Endothelial cell of umbilical vein (primary cell): Measurements from ENCODE around the gene NR4A3. TPM values are rescaled to one million over a fixed set of nuclear protein-coding genes. Genes with fewer than 3 reads are reported as not detected.

Experiments
- BruUV-seq: library from RNA; stranded (reverse); fragments of 400-500 nt; replicated peaks from 2 replicates; lab custom pipeline; 2021; lab: Mats Ljungman, UMichigan
- CTCF ChIA-PET: fragments of 300-600, 350-600 bp; sonication (Branson Sonifier 250); formaldehyde crosslinking; loops from one replicate; lab custom pipeline; 2021; ENCODE audit warnings: antibody characterized with exemption, inconsistent platforms; lab: Charles Lee
- POLR2A ChIA-PET: fragments of 300-600, 350-600 bp; sonication (Branson Sonifier 250); formaldehyde crosslinking; loops from one replicate; lab custom pipeline; 2021; ENCODE audit warnings: antibody characterized with exemption, inconsistent platforms; lab: Charles Lee
- DNase-seq: peaks from one replicate; pipeline ENCODE4 v3.0.0-alpha.2; 2011; ENCODE audit warnings: low read depth, low spot score
- FAIRE-seq: peaks from 2 replicates; lab custom pipeline; 2011; peaks lifted over from hg19 to GRCh38; lab: Jason Lieb, UNC
- H2AFZ ChIP-seq: 2 replicates; pipeline ENCODE4 v1.6.0; 2012; ENCODE audit warnings: low read depth, low read length, control low read depth, inconsistent platforms
- H3K27ac ChIP-seq: 2 replicates; pipeline ENCODE4 v1.5.1; 2011; ENCODE audit warnings: low read depth, mild to moderate bottlenecking, control low read depth, low read length, moderate library complexity; ENCODE audit not compliant: insufficient read depth
- H3K27me3 ChIP-seq, 2 experiments: 2 replicates each; pipeline versions ENCODE4 v1.6.0 to v1.6.1; 2011; ENCODE audit warnings: low read length in 2 of 2, mixed read lengths in 1 of 2; ENCODE audit not compliant: control insufficient read depth in 2 of 2, insufficient read depth in 2 of 2
- H3K36me3 ChIP-seq, 2 experiments: 2 replicates in 1 of 2; 3 replicates in 1 of 2; pipeline ENCODE4 v1.5.1; 2011; ENCODE audit warnings: low read length in 2 of 2, mild to moderate bottlenecking in 1 of 2, moderate library complexity in 1 of 2; ENCODE audit not compliant: control insufficient read depth in 2 of 2, insufficient read depth in 2 of 2; ENCODE audit errors: extremely low read depth in 1 of 2
- H3K4me1 ChIP-seq: 3 replicates; pipeline ENCODE4 v1.5.1; 2011; ENCODE audit warnings: mild to moderate bottlenecking, low read length; ENCODE audit not compliant: control insufficient read depth, insufficient read depth; ENCODE audit errors: extremely low read depth
- H3K4me2 ChIP-seq: 2 replicates; pipeline ENCODE4 v1.6.1; 2011; ENCODE audit warnings: low read length, control low read depth, mixed read lengths; ENCODE audit not compliant: insufficient read depth
- H3K4me3 ChIP-seq, 3 experiments: fragments of 200-600 bp in 1 of 3; sonication (generic), shearing (Covaris generic) in 1 of 3; replicated peaks in 1 of 3; 2 replicates each; pipeline ENCODE4 v1.5.1; 2011 to 2016; ENCODE audit warnings: control low read depth in 3 of 3, low read length in 3 of 3, mild to moderate bottlenecking in 2 of 3, inconsistent platforms in 1 of 3, low read depth in 1 of 3, moderate library complexity in 1 of 3; ENCODE audit not compliant: insufficient read depth in 1 of 3
- H3K79me2 ChIP-seq: 2 replicates; pipeline ENCODE4 v1.6.0; 2012; ENCODE audit warnings: low read length, inconsistent platforms; ENCODE audit not compliant: control insufficient read depth, insufficient read depth
- H3K9ac ChIP-seq: replicated peaks from 2 replicates; pipeline ENCODE3; 2011; ENCODE audit warnings: low read length, control low read depth; ENCODE audit not compliant: insufficient read depth; ENCODE audit errors: extremely low read depth
- H3K9me1 ChIP-seq: replicated peaks from 3 replicates; pipeline ENCODE4 v1.6.0; 2011; ENCODE audit warnings: mild to moderate bottlenecking, low read length; ENCODE audit not compliant: control insufficient read depth, insufficient read depth; ENCODE audit errors: extremely low read depth
- H3K9me3 ChIP-seq: replicated peaks from 2 replicates; pipeline ENCODE4 v1.5.1; 2012; ENCODE audit warnings: low read length, inconsistent platforms; ENCODE audit not compliant: control insufficient read depth, insufficient read depth
- H4K20me1 ChIP-seq: replicated peaks from 2 replicates; pipeline ENCODE3; 2011; ENCODE audit warnings: mild to moderate bottlenecking, low read length; ENCODE audit not compliant: control insufficient read depth, insufficient read depth; ENCODE audit errors: extremely low read depth
- CTCF ChIP-seq, 2 donors: IDR thresholded peaks; 1 replicate in 1 of 2; 2 replicates in 1 of 2; pipeline ENCODE4 v1.5.1; 2011; ENCODE audit warnings: low read length in 2 of 2, mild to moderate bottlenecking in 2 of 2, moderate library complexity in 2 of 2, control low read depth in 1 of 2, inconsistent platforms in 1 of 2, low read depth in 1 of 2; ENCODE audit not compliant: insufficient read depth in 1 of 2; ENCODE audit errors: extremely low read depth in 1 of 2
- EZH2 ChIP-seq: IDR thresholded peaks from 2 replicates; pipeline ENCODE4 v1.6.1; 2012; ENCODE audit warnings: borderline replicate concordance, low read depth, mild to moderate bottlenecking, moderate library complexity, low read length, inconsistent platforms; ENCODE audit not compliant: severe bottlenecking
- FOS ChIP-seq: IDR thresholded peaks from 2 replicates; pipeline ENCODE4 v1.6.1; 2011; ENCODE audit warnings: mild to moderate bottlenecking, low read length, moderate library complexity, borderline replicate concordance; ENCODE audit not compliant: insufficient read depth
- GATA2 ChIP-seq: IDR thresholded peaks from 2 replicates; pipeline ENCODE4 v1.7.0; 2011; ENCODE audit warnings: low read depth, mild to moderate bottlenecking, moderate library complexity, mixed read lengths, low read length; ENCODE audit not compliant: insufficient read length, insufficient read depth
- JUN ChIP-seq: IDR thresholded peaks from 2 replicates; pipeline ENCODE4 v1.6.1; 2011; ENCODE audit warnings: borderline replicate concordance, low read depth; ENCODE audit not compliant: insufficient read length, insufficient read depth
- MAX ChIP-seq: IDR thresholded peaks from 2 replicates; pipeline ENCODE4 v1.6.1; 2011; ENCODE audit not compliant: insufficient read depth, insufficient read length
- MYC ChIP-seq: IDR thresholded peaks from one replicate; pipeline ENCODE4 v1.6.1; 2011; ENCODE audit warnings: mild to moderate bottlenecking, low read depth, low read length
- POLR2A ChIP-seq: IDR thresholded peaks from 2 replicates; pipeline ENCODE4 v1.6.1; 2012; ENCODE audit warnings: low read depth, mild to moderate bottlenecking, control low read depth, low read length
- POLR2AphosphoS5 ChIP-seq: IDR thresholded peaks from 2 replicates; pipeline ENCODE4 v1.6.1; 2012; ENCODE audit warnings: low read depth, mild to moderate bottlenecking, control low read depth, low read length, moderate library complexity; ENCODE audit not compliant: insufficient read depth
- dilution Hi-C: fragments of 300-500 bp; cut with MboI; formaldehyde crosslinking; loops from one replicate; pipeline ENCODE4 v1.15.0; 2019; ENCODE audit warnings: low sequenced_read_pairs; ENCODE audit not compliant: extremely low pct_ligation_motif_present
- intact Hi-C: fragments of 100-400 bp; cut with micrococcal nuclease; formaldehyde crosslinking; loops from one replicate; pipeline ENCODE4 v1.10.0; 2022
- polyA plus RNA-seq, 4 experiments: library from polyadenylated mRNA; depleted of rRNA in 3 of 4; stranded (reverse) in 3 of 4; unstranded in 1 of 4; fragments of >200 nt; gene quantifications; 2 replicates each; pipeline versions ENCODE4 v1.2.1 to v1.2.3, GENCODE V29; 2011 to 2012; ENCODE audit warnings: missing spikeins in 1 of 4
- total RNA-seq: library from RNA; stranded (reverse); gene quantifications from 2 replicates; pipeline ENCODE4 v1.2.3, GENCODE V29; 2021

The NR4A3 gene
- total and polyA plus RNA-seq, 2 donors (not counting 3 experiments of a cell fraction or from before 2014, with no cell fraction given), result 0.11 to 0.22 TPM

GRCh38 chr9:99811172-99811571, 10.5 kb upstream of the NR4A3 start:
- Histone ChIP-seq H3K4me1 (no peaks in the 10 kb centered on the region), H3K79me2 (no peaks in the 10 kb centered on the region), H4K20me1 (no peaks in the 10 kb centered on the region), H2AFZ (no peak overlapping the region), H3K9ac (no peak overlapping the region), H3K9me3 (no peaks in the 10 kb centered on the region), H3K9me1 (no peaks in the 10 kb centered on the region), H3K27ac (no peak overlapping the region), H3K27me3 (no peaks in the 10 kb centered on the region), H3K4me2 (no peak overlapping the region), H3K4me3 (no peak overlapping the region), H3K36me3 (no peaks in the 10 kb centered on the region)
- POLR2A ChIA-PET, result no interaction called here
- DNase-seq, result no peak
- TF ChIP-seq EZH2, result no peak
- no peak for TF ChIP-seq JUN
- TF ChIP-seq GATA2, result no peak
- TF ChIP-seq FOS, result no peak
- no peak for TF ChIP-seq CTCF (IDR thresholded peaks at IDR 0.05; ENCODE audit: extremely low read depth in 1 of 2, insufficient read depth in 1 of 2, low read depth in 1 of 2, low read length in 2 of 2)
- no peak for TF ChIP-seq POLR2AphosphoS5
- no peak for TF ChIP-seq MYC
- no peak for TF ChIP-seq MAX
- no peak for TF ChIP-seq POLR2A
- dilution Hi-C loops (no loop called here), intact Hi-C loops (no loop called here)
- no peak for FAIRE-seq
- CTCF ChIA-PET, result interaction anchor here (1.0 to 2.8 kb wide), 6 partner anchors 10 to 626 kb away, joined by 3 to 9 read pairs (median 6); partner anchors contain the start of gene NR4A3
- BruUV-seq, result no TSS peak
